Measurements from ENCODE around the gene ZBTB46. TPM values are rescaled to one million over a fixed set of nuclear protein-coding genes. Genes with fewer than 3 reads are reported as not detected.

Gene ZBTB46
- total and polyA plus RNA-seq, 2 experiments from 2014 or later: 2.0 to 4.0 TPM

GRCh38 chr20:63814891-63815614 is 16.0 kb downstream of the ZBTB46 start:
- Histone ChIP-seq H3K27me3 (no peaks in the 10 kb centered on the region), H4K20me1 (ENCODE audit: insufficient read depth, poor library complexity, severe bottlenecking) (no peaks in the 10 kb centered on the region), H2AFZ (no peak overlapping the region), H3K27ac (no peak overlapping the region), H3K9me2 (replicated peaks; ENCODE audit: insufficient read depth) (no peaks in the 10 kb centered on the region), H3K4me3 (no peak overlapping the region), H3K36me3 (replicated peaks; ENCODE audit: insufficient read depth, low read depth) (no peaks in the 10 kb centered on the region), H3K9me3 (ENCODE audit: low read depth) (no peaks in the 10 kb centered on the region), H3K4me1 (ENCODE audit: insufficient read depth) (no peaks in the 10 kb centered on the region), H3K4me2 (no peak overlapping the region), H3K79me2 (no peaks in the 10 kb centered on the region)
- no peak for DNase-seq (ENCODE audit: low spot score)
- TF ChIP-seq EZH2 (IDR thresholded peaks at IDR 0.05; ENCODE audit: borderline replicate concordance): no peak
- TF ChIP-seq CTCF (IDR thresholded peaks at IDR 0.05; ENCODE audit: poor library complexity): no peak
- TF ChIP-seq EZH2phosphoT487 (IDR thresholded peaks at IDR 0.05; ENCODE audit: low read depth, severe bottlenecking, unreplicated experiment): no peak
- WGBS (ENCODE audit: low lambda C conversion rate, missing lambda C conversion rate): 87% methylated on average over 8 of the region's 8 CpGs

GRCh38 chr20:63811491-63811875 is 19.6 kb downstream of the ZBTB46 start:
- Histone ChIP-seq H3K27ac (no peak overlapping the region), H4K20me1 (ENCODE audit: insufficient read depth, poor library complexity, severe bottlenecking) (no peaks in the 10 kb centered on the region), H2AFZ (no peak overlapping the region), H3K9me2 (replicated peaks; ENCODE audit: insufficient read depth) (no peaks in the 10 kb centered on the region), H3K4me2 (no peak overlapping the region), H3K79me2 (no peaks in the 10 kb centered on the region), H3K36me3 (replicated peaks; ENCODE audit: insufficient read depth, low read depth) (no peaks in the 10 kb centered on the region), H3K4me1 (ENCODE audit: insufficient read depth) (no peaks in the 10 kb centered on the region), H3K4me3 (no peak overlapping the region), H3K27me3 (no peaks in the 10 kb centered on the region), H3K9me3 (ENCODE audit: low read depth) (no peaks in the 10 kb centered on the region)
- no peak for TF ChIP-seq CTCF (IDR thresholded peaks at IDR 0.05; ENCODE audit: poor library complexity)
- TF ChIP-seq EZH2 (IDR thresholded peaks at IDR 0.05; ENCODE audit: borderline replicate concordance): no peak
- TF ChIP-seq EZH2phosphoT487 (IDR thresholded peaks at IDR 0.05; ENCODE audit: low read depth, severe bottlenecking, unreplicated experiment): no peak
- no peak for DNase-seq (ENCODE audit: low spot score)
- WGBS (ENCODE audit: low lambda C conversion rate, missing lambda C conversion rate): 82% methylated on average over 8 of the region's 8 CpGs

DNA sequence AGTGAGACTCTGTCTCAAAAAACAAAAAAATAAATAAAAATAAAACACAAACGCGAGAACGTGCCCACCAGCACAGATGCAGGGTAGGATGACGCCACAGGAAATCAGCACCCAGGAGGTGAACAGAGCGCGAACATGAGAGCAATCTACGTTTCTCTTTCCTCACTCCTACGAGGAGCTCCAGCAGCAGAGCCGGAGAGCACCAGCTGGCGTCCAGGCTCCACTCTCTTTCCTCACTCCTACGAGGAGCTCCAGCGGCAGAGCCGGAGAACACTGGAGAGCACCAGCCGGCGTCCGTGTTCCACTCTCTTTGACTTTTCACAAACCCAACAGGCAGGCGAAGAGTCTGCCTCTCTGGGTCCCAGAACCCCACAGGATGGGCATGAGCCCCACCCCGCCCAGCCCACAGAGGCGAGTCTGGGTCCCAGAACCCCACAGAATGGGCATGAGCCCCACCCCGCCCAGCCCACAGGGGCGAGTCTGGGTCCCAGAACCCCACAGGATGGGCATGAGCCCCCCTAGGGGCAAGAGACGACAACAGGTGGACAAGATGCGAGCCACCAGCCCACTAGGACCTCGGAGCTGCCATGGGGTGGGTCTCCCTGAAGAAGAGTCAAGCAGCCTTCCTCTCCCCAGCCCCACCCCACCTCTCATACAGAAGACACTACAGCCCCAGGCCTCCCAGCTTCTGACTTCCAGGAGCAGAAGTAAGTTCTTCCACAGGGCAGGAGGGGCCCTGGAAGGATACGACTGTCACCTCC is 20.2 kb downstream of the ZBTB46 start:
- WGBS (ENCODE audit: low lambda C conversion rate, missing lambda C conversion rate): 90% methylated on average over 23 of the region's 25 CpGs

More for the DNA sequence above, 20.2 kb downstream of the ZBTB46 start:
- Histone ChIP-seq H3K79me2 (no peaks in the 10 kb centered on the region), H2AFZ (no peak overlapping the region), H3K9me2 (replicated peaks; ENCODE audit: insufficient read depth) (no peaks in the 10 kb centered on the region), H3K9me3 (ENCODE audit: low read depth) (no peaks in the 10 kb centered on the region), H3K27ac (no peak overlapping the region), H3K4me3 (no peak overlapping the region), H3K36me3 (replicated peaks; ENCODE audit: insufficient read depth, low read depth) (no peaks in the 10 kb centered on the region), H3K4me1 (ENCODE audit: insufficient read depth) (no peaks in the 10 kb centered on the region), H3K4me2 (no peak overlapping the region), H4K20me1 (ENCODE audit: insufficient read depth, poor library complexity, severe bottlenecking) (no peaks in the 10 kb centered on the region), H3K27me3 (no peaks in the 10 kb centered on the region)
- DNase-seq (ENCODE audit: low spot score): no peak
- TF ChIP-seq EZH2 (IDR thresholded peaks at IDR 0.05; ENCODE audit: borderline replicate concordance) (no peak), CTCF (IDR thresholded peaks at IDR 0.05; ENCODE audit: poor library complexity) (no peak), EZH2phosphoT487 (IDR thresholded peaks at IDR 0.05; ENCODE audit: low read depth, severe bottlenecking, unreplicated experiment) (no peak)

Measured in hepatocyte (in vitro differentiated cells).